Measurements from ENCODE around the gene FBLN7.

FBLN7 gene

DNA sequence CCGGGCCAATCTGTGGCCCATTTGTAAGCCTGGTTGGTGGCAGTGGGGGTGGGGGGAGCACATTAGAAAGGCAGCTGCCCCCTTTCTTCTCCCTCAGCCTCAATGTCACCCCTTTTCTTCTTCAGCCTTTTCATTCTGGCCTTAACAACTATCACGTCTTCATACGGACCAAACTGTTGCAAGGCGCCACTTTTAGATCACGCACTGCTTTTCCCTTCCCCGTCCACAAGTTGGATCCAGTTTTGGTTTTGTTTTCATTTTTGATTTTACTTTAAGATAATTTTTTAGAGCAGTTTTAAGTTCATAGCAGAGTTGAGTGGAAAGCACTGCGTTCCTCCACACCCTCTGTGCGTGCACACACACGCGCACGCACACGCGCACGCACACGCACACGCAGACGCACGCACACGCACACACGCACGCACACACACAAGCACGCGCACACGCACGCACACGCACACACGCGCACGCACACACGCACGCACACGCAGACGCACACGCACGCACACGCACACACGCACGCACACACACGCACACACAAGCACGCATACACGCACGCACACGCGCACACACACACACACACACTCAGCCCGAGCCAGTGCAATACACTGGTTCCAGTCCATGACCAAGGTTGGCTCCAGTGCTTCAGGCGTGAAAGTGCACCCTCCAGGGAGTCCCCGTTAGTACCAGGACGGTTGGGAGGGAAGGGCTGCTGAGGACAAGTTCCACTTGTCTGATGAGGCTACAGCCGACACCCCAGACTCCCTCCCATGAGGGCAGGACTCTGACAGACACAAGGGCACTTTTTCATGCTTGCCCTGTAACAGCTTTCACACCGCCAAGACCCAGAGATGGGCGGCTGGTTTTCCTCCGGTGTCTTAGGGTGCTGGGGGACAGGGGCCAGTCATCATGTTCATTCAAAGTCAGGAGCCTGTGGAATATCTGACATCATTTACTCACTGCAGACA is 22.4 kb downstream of the FBLN7 start:
- peak; percentile 14 for DNase-seq

DNA sequence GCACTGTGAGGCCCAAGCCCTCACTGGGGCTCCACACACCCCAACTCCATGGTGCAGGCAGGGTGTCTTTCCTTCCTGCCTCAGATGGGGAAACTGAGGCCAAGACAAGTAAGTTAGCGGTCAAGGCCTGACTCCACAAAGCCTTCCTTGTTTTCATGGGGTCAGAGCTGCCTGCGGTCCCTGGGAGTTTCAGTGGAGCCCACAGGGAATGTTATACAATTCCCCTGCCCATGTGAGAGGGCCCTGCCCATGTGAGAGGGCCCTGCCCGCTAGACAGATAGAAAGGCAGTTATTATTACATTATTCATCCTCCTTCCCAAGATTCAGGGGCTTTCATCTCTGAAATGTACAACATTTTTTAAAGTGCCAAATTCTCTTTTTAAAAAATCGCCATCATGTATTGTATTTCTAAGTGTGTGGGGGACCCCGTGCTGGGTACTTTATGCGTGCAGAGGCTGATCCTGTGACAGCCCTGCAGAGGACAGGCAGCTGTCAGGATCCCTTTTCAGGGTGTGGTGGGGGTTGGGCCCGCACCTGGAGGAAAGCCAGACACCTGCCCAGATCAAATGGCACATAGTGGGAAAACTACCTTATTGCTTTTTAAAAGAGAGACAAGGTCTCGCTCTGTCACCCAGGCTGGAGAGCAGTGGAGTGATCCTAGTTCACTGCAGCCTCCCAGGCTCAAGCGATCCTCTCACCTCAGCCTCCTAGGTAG is 23.4 kb downstream of the FBLN7 start:
- no peak for DNase-seq

DNA sequence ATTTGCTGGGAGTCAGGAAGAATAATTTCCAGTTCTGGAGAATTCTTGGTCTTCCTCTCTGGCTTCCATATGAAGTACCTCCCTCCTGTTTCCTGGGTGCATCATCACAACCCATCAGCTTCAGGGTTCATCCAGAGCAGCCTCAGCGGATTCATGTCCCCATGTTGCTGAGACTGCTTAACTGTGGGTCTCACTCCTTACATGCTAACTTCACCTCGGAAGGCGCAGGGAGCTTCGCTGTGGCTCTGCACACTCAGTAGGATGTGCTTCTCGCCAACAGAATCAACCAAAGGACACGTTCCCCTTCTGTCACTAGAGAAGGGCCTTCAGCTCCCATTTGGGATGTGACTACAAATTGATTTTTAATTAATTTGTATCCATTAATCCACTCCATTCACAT is 24.2 kb downstream of the FBLN7 start:
- DNase-seq: no peak

DNA sequence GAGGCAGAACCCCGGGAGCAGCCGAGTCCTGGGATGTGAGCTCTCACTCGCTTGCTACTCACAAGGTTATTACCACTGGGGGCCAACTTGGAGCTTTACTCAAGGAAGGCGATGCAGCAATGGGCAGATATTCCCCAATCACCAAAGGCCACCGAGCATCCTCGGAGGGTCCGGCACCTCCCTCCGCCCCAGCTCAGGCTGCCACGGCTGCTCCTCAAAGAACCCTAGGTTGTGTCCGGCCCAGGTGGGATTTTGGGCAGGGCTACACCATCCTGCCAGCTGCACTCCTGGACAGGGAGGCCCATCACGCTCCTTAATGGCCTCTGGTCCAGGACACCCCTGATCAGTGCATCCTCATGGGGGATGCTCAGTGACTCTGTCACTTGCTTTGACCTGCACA is 24.8 kb downstream of the FBLN7 start:
- no peak for DNase-seq

DNA sequence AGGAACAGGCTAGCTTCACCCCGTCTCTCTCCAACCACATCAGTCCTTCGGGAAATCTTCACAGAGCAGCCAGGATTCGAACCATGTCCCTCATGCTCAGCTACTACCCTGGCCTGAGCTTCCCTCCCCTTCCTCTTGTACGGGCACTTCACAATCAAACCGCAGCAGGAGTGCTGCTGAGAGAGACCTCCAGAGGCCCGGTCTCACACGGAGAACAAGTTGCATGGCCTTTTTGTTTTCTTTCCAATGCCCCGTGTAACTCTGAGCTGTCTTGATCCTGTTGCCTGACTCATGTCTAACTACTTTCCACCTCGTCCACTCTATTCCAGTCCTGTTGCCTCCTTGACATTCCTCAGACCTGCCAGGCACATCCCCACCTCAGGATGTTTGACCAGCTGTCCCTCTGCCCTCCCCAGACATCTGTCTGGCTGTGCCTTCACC is 25.4 kb downstream of the FBLN7 start:
- DNase-seq: no peak

DNA sequence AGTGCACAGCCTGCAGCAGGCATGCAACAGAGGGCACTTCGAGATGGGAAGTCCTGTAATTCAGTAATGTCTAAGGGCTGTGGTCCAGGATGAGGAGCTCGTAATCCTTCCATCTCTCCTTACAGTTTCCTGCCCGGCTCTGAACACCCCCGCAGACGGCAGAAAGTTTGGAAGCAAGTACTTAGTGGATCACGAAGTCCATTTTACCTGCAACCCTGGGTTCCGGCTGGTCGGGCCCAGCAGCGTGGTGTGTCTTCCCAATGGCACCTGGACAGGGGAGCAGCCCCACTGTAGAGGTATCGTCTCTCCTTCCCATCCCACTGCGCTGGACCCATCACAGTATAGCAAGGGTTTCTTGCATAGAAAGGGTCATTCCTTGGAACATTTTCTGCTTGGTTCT is 26.7 kb downstream of the FBLN7 start:
- DNase-seq: no peak

DNA sequence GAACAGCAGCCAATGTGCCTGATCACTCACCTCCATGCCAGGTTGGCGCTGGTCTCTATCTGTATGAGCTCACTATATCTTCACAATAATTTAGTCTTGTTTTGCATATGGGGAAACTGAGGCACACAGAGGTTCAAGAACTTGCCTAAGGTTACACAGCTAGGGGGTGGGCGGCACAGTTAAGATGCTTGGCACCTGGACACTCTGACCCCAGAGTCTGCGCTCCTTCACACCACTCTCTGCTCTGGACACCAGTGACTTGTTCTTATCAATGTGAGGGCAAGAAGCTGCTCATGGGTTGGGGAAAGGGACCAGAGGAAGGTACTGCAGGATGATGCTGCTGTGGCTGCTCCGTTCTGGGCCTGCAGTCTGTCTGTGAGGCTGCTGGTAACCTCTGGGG is 27.1 kb downstream of the FBLN7 start:
- DNase-seq: no peak

DNA sequence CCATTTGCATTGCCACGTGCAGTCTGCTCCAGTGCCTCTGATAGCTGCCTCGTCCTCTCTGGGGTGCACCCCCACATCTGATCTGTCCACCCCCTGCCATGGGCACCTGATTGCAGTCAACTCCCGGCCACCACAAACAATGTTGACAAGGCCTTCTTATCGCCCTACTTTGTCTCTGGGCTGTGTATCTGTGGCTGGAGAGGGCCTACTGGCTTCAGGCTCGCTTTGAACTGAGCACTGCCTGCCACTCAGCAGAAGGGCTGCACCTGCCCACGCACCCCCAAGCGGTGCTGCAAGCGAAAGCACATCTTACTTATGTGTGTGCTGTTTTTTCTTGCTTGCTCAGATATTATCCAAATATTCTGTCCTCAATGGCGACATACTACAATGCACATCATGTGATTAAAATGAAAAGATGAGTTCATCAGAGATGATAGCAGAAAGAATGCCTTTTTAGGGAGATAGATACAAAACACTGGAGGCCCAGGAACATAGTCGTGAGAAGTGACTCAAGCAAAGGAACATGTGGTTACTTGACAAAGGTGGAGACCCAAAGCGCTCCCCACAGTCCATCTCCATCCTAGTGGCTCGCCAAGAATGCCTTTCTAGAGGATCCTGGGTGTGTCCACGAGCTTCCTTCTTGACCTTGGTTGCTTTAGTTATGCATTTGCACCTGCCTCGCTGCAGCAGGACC is 28.8 kb downstream of the FBLN7 start:
- no peak for DNase-seq

DNA sequence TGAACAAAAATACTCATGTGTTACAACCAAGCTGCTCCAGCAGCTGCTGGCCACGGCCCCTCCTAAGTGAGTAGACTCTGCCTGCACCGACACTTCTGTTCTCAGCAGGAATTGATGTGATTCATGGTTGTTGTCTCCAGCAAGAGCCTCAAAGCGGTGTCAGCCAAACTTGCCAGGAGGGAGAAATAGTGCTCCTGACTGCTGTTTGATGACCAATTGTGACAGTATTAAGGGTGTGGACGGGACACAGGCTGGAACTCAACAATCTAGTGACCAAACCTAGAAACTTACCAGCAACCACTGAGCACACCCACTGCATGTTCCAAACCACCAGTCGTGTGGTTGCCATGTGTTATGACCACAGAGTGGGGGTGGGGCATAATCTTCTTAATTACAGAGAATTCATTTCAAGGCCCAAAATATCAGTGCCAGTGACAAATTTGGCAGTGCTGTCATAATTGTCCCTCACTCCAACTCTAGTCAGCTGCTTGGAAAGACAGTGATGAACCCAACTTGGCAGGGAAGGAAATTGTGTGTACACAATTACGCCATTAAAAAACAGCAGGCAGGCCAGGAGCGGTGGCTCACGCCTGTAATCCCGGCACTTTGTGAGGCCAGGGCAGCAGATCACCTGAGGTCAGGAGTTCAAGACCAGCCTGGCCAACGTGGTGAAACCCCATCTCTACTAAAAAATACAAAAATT is 30.4 kb downstream of the FBLN7 start:
- no peak for DNase-seq

DNA sequence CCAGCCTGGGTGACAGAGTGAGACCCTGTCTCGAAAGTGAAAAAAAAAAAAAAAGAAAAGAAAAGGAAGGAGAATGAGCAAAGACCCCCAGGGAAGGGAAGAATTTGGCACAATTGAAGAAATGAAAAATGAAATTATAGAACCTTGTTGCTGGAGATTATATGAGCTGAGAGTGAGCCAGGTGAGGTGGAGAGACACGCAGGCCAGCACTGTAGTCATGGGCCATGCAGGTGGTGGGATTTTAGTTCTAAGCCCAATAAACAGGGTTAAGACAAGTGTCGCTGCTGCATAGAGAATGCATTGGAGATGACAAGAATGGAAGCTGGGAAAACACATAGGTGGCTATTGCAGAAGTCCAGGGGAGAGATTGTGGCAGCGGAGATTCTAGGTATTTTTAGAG is 32.3 kb downstream of the FBLN7 start:
- DNase-seq: no peak

DNA sequence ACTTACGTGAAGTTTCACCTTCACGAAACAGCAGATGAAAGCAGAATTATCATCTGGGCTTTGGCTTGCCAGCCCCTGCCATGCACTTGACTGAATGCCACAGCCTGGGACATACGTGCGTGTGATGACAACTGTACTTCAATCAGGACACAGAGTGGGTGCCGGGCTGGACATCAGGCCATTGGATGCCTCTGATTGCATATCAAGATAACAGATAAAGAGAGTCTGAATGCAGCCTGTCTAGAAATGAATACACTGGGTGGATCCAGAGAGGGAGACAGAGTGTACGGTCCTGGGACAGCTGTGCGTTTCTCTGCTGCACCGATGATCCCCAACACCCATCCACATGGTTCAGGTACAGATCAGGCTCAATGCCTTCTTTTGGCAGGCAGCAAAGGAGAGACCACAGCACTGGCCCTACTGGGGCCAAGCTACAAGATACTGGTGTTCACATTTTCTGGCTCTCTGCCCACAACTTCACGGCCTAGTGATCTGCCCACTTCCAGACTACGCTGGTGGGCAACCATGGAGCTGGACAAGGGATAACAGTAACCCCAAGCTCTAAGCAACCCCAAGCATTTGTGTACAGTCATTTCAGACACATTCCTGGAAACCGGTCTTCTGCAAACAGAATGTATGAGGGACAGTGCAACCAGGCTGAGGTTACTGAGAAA is 35.6 kb downstream of the FBLN7 start:
- no peak for DNase-seq

DNA sequence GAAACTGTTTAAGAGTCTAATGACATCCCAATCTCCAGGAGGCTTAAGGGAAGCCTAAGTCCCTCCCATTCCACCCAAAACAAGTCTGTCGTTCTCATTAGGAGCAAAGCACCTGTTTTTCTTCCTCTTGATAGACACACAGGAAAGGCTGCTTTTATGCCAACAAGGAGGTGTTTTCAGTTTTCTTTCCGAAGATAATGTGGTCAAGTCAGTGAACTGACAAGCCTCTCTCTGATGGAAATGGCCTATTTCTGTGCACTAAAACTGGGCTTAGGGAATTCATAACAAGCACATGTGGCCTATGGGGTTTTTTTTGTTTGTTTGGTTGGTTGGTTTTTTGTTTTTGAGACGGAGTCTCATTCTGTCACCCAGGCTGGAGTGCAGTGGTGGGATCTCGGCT is 36.2 kb downstream of the FBLN7 start:
- DNase-seq: no peak

DNA sequence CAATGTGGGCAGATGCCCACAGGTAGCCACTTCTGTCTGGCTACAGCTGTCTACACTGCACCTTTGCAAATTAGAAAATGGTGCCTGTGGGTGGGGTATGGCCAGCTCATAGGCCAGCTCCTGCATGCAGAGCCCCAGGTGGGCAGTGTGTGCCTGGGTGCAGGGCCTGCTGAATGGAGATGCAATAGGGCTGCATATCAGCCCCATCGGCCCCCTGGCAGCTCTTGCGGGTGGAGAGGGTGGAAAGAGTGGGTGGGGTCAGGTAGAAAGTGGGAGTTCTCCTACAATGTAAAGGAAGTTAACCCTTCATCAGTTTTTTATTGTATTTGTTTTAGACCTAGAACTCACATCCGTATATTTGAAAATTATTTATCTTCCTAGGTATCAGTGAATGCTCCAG is 37.1 kb downstream of the FBLN7 start:
- DNase-seq: no peak

DNA sequence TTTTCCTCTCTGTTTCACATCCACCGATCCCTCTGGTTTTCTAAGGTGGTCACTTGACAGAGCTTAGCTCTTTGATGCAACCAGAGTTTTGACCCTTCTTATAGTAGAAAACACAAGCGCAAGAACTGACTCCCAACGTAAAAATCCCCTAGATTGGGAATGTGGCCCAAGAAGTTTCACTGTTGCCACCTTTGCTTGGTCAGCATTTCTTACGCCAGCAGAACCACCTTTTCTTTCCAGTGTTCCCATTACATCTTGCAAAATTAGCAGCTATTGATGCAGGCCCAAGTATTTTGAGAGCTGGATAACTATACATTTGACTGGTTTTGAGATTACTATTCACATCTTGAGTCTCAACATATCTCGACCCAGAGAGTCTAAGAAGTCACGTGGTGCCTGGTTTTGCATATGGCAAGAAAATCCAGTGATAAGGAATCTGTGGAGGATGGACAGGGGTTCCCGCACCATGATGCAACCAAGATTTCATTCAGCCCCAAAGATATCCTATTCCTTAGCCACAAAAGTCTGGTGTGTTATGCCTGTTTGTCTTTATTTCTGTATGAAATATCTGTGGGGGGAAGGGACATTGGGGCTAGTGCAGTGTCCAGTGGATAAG is 37.9 kb downstream of the FBLN7 start:
- no peak for DNase-seq

DNA sequence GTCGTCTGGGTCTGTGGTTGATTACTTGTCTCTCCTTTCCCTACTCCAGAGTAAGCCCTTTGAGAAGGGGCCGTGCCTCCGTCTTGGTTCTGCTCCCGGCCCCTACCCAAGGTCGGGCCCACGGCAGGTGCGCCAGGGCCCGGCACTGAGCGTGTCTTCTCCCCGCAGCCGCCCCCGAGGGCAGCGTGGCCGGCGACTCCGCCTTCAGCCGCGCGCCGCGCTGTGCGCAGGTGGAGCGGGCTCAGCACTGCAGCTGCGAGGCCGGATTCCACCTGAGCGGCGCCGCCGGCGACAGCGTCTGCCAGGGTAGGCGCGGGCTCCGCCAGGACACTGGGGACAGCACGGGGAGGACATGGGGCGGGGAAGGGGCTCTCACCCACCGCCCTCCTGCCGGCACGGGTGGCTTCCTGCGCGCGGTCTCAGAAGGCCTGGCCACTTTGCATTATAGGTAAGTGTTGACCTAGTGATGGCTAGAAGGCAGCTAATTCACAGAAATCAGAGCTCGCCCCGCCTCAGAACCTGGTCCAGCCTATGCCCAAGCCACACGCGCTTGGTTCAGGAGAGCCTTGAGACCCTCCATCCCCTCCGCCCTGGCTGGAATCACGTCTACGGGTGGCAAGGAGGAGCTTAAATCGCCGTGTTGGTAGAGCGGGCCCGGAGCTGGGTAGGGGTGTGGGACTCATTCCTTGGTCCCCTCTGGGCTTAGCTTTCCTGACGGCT is 43.5 kb downstream of the FBLN7 start:
- no peak for DNase-seq

DNA sequence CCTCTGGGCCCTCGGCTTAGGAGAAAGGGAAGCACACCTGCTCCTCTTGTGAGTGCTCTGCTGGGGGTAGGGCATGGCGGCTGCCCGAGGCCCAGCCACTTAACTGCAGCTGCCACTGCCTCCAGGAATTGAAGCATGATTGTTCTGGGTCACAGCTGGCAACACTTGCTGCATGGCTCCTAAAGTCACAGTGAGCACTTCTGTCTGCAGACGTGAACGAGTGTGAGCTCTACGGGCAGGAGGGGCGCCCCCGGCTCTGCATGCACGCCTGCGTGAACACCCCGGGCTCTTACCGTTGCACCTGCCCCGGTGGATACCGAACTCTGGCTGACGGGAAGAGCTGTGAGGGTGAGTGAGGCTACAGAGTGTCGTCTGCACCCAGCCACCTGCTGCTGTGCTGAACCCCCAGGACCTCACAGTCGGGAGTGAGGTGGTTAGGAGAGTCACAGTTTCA is 44.4 kb downstream of the FBLN7 start:
- DNase-seq: no peak

DNA sequence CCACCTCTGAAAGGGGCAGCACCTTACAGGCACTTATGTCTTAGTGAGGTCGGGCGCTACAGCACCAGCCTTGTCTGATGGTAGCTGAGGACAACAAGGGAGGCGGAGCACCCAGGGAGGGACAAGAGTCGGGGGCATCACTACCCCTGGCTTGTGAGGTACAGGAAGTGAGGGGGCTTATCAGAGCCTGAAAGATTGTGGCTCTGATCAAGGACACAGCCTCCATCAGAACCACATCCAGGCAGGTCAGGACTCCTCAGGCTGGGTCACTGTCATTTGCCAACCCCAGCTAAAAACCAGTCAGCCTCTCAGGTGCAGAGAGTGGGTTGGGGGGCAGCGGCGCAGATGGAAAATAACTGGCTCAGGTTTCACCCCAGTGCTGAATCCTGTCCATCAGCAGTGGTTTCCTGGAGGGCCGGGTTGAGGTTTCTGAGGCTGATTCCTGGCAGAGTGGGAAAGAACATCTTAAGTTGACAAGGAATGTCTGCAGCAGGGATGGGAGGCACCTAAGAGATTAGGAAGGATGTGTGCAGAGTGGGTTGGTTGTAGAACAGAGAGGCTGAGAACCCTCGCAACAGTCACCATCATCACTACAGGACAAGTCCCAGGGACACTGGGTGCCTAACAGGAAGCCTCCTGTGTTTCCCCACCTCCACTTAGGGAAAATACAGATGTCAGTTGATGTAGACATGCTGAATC is 45.3 kb downstream of the FBLN7 start:
- DNase-seq: no peak

DNA sequence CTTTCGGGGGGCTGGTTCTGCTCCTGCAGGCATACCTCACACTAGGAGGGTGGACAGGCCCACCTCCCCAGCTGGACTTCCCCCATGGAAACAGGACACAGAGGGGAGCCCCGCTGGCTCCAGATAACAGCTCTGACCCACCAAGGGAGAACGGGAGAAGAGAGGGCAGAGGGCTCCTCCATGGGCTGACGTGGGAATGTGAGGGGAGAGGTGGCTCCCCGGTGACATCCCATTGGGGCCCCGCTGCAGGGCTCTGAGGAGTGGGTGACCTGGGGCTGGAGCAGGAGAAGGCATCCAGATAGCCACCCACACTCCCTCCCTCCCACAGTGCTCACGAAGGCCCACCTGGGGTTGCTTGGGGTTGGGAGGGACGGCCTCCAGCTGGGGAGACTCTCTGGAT is 45.9 kb downstream of the FBLN7 start:
- no peak for DNase-seq

DNA sequence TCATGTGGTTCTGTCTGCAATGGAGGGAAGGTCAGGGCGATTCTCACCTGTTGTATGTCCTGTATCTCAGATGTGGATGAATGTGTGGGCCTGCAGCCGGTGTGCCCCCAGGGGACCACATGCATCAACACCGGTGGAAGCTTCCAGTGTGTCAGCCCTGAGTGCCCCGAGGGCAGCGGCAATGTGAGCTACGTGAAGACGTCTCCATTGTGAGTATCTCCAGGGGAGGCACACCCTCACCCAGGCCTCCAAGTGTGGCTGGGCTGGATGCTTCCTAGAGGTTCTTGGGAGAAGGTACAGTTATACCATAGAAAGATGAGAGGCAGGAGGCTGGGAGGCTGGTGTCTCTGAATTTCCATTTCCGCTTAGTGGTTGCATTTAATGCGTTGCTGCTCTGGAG is 46.9 kb downstream of the FBLN7 start:
- DNase-seq: no peak

DNA sequence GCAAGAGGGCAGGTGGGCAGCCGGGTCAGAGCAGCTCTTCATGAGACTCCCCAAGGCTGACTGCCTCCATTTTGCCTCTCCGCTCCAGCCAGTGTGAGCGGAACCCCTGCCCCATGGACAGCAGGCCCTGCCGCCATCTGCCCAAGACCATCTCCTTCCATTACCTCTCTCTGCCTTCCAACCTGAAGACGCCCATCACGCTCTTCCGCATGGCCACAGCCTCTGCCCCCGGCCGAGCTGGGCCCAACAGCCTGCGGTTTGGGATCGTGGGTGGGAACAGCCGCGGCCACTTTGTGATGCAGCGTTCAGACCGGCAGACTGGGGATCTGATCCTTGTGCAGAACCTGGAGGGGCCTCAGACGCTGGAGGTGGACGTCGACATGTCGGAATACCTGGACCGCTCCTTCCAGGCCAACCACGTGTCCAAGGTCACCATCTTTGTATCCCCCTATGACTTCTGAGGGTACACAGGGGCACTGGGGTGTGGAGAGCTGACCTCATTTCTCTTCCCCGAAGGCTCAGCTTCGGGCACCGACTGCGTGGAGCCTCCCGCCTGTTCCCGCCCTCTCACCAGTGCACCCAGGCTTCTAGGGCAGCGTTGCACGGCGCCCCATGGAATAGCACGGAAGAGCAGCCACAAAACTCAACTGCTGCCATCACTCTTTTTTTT is 49.0 kb downstream of the FBLN7 start:
- no peak for DNase-seq
